HL-60/S4 (cell line): Measurements from ENCODE around the gene MYH11.
"Not testable (repeated sequence)": the region's sequence is repeated elsewhere in the genome, so short reads cannot be mapped to it uniquely, and the experiment has no call there.

Source experiments
- in situ Hi-C: fragments of 300-500 bp; cut with MboI; formaldehyde crosslinking; loops from 2 replicates; pipeline ENCODE4 v1.14.3; 2022; ENCODE audit warnings: low sequenced_read_pairs

Gene MYH11

DNA sequence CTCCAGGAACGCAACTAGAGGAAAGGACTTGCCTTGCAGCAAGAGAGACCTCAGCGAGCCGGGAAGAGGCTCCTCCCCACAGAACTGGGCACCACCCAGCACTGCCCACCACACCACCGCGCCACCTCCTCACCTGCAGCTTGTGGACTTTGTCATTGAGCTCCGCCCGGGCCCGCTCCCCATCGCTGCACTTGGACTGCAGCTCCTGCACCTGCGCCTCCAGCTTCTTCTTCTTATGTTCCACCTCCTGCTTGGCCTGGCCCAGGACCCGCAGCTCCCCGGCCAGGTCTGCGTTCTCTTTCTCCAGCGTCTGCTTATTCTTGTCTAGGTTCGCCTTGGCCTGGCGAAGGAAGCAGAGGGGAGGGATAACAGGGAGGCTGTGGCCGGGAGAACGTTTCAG is 130.1 kb downstream of the MYH11 start:
- in situ Hi-C loops, result no loop called here

DNA sequence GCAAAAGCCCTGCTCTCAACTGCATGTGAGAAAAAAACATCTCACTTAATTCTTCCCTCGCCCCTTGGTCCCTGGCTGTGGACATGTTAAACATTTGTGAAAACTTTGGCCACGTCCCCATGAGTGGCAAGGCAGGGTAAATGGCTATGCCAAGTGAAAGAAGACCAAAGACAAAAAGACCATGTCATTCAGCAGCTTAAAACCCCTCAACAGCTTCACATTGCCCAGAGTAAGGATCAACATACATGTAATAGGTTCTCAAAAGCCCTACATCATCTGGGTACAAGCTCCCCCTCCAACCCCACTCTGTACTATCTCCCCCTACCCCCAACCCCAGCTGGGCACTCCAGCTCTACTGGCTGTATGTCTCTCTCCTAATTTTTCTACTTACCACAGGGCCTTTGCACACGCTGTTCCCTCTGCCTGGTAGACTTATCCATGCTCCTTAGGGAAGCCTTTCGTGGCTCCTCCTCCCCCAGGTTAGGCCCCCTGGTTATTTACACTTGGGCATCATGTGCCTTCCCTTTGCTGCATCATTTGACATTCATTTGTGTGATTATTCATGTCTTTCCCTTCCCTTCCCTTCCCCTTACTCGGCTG is 131.1 kb downstream of the MYH11 start:
- in situ Hi-C loops, result no loop called here

GRCh38 chr16:15723808-15724207 is 133.0 kb downstream of the MYH11 start:
- in situ Hi-C loops, result no loop called here

- in situ Hi-C loops, result no loop called here
These were observed 135.8 kb downstream of the MYH11 start for GRCh38 chr16:15721018-15721417.

DNA sequence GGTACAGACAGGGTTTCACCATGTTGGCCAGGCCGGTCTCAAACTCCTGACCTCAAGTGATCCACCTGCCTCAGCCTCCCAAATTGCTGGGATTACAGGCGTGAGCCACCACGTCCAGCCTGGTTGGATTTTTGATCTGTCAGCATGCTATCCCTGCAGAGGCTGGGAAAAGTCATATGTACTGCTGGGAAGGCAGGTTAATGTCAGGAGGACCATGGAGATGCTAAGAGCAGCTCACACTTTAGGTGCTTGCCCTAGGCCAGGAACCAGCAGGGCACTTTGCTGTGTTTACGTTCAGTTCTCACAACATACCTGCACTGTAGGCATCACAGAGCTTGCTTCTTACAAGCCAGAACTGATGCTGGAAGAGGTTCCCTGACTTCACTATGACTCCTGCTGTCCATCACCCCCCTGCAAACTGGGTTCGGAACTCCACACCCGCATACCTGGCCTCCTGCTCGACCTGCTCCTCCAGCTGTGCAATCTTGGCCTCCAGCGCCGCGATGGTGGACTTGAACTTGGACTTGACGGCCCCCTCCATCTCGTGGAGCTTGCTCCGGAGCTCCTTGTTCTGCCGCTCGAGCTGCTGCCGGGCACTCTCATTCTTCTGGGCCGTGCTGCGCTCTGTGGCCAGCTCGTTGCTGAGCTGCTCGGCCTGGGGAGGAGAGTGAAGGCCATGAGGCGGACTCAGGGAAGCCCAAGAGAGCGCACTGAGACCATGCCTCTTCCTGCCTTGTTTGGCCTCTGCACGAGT is 140.0 kb downstream of the MYH11 start:
- in situ Hi-C loops, result no loop called here

DNA sequence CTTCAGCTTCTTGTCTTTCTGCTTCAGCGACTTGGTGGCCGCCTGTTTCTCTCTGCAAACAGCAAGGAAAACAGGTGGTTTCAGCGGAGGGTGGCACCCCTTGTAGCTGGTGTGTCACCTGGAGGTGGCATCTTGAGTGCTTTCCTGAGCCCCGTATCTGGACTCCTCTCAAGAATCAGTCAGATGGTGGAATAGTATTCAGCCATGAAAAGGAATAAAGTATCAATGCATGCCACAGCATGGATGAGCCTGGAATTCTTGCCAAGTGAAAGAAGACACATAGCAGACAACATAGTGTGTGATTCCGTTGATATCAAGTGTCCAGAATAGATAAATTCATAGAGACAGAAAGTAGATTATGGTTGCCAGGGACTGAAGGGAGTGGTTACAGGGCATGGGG is 141.6 kb downstream of the MYH11 start:
- in situ Hi-C loops, result no loop called here

DNA sequence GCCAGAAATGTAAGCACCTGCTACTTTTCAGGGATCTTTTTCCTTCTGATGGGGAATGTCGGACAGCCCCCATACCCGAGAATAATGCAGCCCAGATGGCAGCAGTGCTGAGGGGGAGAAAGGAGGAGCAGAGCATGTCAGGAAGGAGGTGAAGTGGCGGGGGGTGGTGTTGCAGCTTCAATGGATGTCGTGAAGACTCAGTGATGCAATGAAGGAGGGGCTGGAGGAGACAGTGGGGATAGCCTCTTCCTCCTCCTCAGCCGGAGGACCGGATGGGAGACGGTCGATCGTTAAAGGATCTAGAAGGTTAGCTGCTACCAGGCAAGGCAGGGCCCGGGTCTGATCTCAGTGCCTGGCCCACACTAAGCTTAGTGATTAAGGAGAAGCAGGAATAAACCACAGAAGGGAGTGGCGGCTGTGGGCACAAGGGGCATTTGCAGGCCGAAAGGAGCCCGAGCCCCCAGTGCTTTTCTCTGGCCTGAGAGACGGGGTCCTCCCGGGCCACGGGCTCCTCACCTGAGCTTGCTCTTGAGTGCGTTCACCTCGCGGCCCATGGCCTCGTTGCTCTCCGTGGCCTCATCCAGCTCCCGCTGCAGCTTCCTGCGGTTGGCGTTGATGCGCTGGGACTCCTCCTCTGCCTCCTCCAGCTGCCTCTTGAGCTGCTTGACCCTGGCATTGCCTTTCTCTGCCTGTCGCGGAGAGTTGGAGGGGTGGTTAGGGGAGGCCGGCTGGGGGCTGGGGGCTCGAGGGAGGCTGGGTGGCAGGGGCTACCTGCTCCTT is 142.2 kb downstream of the MYH11 start:
- in situ Hi-C loops, result no loop called here

DNA sequence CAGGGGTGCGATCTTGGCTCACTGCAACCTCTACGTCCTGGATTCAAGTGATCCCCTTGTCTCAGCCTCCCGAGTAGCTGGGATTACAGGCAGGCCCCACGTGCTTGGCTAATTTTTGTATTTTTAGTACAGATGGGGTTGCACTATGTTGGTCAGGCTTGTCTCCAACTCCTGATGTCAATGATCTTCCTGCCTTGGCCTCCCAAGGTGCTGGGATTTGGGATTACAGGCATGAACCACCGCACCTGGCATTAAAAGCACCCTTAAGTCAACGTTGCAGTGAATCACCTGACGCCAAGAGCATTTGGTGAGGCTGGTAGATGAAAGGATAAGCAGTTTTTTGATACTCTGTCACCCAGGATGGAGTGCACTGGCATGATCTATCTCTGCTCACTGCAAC is 147.8 kb downstream of the MYH11 start:
- in situ Hi-C loops, result loop anchor here (10.0 kb wide), 1 partner anchor 184 kb away; no protein-coding TSS in a partner anchor

- in situ Hi-C loops, result loop anchor here (10.0 kb wide), 1 partner anchor 183 kb away; no protein-coding TSS in a partner anchor
These were observed 148.7 kb downstream of the MYH11 start for GRCh38 chr16:15708096-15708495.

GRCh38 chr16:15707332-15707731 is 149.5 kb downstream of the MYH11 start:
- in situ Hi-C loops, result loop anchor here (10.0 kb wide), 1 partner anchor 183 kb away; no protein-coding TSS in a partner anchor

DNA sequence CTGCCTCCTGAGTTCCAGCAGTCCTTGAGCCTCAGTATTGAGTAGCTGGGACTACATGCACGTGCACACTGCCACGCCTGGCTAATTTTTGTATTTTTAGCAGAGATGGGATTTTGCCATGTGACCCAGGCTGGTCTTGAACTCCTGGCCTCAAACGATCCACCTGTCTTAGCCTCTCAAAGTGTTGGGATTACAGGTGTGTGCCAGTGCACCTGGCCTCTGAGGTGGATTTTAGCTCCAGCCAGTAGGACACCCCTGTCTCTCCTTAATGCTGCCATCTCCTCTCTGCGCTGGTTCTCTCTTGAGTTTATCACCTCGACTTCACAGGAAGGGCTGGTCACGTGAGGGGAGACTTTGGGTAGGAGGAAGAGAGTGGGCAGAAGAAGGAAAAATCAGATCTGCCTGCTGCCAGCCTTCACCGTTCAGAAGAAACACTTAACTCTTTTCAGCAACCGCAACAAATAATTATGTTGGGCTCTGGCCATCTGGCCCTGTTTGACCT is 151.7 kb downstream of the MYH11 start:
- in situ Hi-C loops, result loop anchor here (10.0 kb wide), 1 partner anchor 180 kb away; no protein-coding TSS in a partner anchor

DNA sequence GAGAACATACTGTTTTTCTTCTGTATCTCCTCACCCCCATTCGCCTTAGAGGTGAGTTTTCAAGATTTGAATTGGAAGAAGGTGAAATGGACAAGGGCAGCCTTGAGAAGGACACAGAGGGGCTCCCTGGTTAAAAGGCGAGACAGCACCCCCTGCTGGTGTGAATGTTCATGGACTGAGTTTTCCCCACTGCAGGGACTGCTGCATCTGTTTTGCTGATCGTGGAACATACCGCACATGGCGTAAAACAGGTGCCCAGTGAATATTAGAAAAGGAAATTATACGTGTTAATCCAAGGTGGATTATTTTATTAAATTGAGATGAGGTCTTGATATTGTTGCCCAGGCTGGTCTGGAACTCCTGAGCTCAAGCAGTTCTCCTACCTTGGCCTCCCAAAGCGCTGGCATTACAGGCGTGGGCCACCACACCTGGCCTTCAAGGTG is 152.3 kb downstream of the MYH11 start:
- in situ Hi-C loops, result loop anchor here (10.0 kb wide), 1 partner anchor 180 kb away; no protein-coding TSS in a partner anchor

- in situ Hi-C loops, result loop anchor here (10.0 kb wide), 1 partner anchor 178 kb away; no protein-coding TSS in a partner anchor
These were observed 153.6 kb downstream of the MYH11 start for GRCh38 chr16:15703029-15703736.

DNA sequence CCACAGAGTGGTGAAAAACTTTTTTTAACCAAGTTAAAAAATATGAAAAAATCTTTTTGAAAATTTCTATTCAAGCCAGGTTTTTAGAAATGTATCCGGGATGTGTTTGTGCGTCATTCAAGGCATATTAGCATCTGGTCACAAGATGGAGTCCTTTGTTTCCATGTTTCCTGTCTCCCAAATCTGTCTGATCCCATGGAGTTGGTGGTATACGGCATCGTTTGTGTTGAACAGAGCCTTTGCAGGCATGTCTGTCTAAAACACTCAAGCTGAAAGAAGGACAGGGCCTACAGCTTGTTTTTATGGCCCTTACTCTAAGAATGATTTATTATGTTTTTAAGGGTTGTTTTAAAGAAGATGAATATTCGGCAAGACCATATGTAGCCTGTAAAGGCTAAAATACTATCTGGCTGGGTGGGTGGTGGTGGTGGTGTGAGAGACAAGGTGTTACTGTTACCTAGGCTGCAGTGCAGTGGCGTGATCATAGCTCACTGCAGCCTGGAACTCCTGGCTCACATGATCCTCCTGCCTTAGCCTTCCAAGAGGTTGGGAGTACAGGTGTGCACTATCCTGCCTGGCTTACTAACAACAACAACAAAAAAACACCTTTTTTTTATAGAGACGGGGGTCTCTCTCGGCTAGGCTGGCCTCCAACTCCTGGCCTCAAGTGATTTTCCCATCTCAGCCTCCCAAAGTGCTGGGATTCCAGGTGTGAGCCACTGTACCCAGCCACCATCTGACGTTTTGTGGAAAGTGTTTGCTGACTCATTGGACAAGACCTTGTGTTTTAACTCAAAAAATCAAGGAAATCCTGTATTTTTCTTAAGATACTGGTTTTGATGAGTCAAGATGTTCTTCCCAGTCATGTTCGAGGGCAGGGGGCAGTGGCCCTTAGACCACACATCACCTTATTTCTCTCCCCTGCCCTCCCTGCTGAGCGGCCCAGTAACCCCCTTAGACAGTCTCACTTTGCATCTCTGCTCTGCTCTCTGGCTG is 154.6 kb downstream of the MYH11 start:
- in situ Hi-C loops, result loop anchor here (10.0 kb wide), 1 partner anchor 177 kb away; no protein-coding TSS in a partner anchor

DNA sequence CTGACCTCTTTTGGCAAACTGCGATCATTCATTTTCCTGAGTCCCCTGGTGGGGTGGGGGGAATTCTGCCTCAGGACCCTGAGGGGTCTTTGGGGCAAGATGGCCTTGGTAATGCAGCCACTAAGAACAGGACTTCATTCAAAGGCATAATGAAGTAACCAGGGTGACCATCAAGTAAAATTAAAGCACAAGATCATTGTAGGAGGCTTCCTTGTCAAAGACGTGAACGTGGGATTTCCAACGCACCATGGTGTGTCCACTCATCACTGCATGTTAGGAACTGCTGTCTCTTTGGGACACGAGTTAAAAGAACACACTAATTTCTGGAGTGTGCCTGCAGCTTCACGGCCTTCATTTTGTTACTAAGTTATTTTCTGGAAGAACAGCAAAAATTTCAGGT is 155.5 kb downstream of the MYH11 start:
- in situ Hi-C loops, result loop anchor here (10.0 kb wide), 1 partner anchor 177 kb away; no protein-coding TSS in a partner anchor

DNA sequence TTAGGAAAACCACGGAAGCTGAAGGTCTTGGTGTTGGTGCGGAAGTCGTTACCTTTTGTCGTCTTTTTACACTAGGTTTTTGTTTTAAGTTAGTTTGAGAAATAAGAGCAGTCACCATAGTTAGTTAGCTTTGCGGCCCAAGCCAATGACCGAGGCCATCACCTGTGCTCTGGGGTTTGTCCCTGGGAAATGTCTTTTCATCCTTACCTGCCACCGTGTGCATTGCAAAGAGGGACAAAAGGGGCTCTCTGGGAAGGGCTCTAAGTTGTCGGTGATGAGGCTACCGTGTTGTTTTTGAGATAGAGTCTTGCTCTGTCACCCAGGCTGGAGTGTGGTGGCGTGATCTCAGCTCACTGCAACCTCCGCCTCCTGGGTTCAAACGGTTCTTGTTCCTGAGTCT is 157.0 kb downstream of the MYH11 start:
- in situ Hi-C loops, result loop anchor here (10.0 kb wide), 1 partner anchor 175 kb away; no protein-coding TSS in a partner anchor

- in situ Hi-C loops, result no loop called here
These were observed 162.3 kb downstream of the MYH11 start for GRCh38 chr16:15694499-15694898.

DNA sequence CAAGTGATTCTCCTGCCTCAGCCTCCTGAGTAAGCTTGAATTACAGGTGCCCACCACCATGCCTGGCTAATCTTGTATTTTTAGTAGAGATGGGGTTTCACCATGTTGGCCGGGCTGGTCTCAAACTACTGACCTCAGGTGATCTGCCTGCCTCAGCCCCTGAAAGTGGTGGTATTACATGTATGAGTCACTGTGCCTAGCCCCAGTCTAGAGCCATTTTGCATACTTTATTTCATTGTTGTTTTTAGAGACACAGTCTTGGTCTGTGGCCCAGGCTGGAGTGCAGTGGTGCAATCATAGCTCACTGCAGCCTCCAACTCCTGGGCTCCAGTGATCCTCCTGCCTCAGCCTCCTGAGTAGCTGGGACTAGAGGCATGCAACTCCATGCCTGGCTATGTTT is 164.3 kb downstream of the MYH11 start:
- in situ Hi-C loops, result not testable (repeated sequence)

DNA sequence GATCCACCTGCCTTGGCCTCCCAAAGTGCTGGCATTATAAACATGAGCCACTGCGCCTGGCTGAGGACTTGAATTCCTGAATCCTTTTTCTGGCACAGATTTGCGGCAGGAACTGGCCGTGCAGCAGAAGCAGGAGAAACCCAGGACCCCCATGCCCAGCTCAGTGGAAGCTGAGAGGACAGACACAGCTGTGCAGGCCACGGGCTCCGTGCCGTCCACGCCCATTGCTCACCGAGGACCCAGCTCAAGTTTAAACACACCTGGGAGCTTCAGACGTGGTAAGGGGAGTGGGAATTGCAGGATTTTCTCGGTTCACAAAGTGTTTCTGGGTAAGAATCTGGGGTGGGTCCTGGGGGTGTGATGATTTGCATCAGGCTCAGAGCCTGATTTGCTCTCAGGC is 165.8 kb downstream of the MYH11 start:
- in situ Hi-C loops, result no loop called here
